ENCODE data around the gene ZMYND8.
"Not testable (repeated sequence)": the region's sequence is repeated elsewhere in the genome, so short reads cannot be mapped to it uniquely, and the experiment has no call there.

The ZMYND8 gene

GRCh38 chr20:47284373-47284772 lies 72.1 kb downstream of the ZMYND8 start:
- no peak for DNase-seq

- no peak for DNase-seq
Observed at GRCh38 chr20:47283411-47283810, 73.1 kb downstream of the ZMYND8 start.

- no peak for DNase-seq
Observed at GRCh38 chr20:47282864-47283263, 73.6 kb downstream of the ZMYND8 start.

GRCh38 chr20:47281376-47281775 lies 75.1 kb downstream of the ZMYND8 start:
- peak; percentile 66 for DNase-seq

GRCh38 chr20:47280668-47281067 lies 75.8 kb downstream of the ZMYND8 start:
- DNase-seq, result no peak

GRCh38 chr20:47280228-47280627 lies 76.3 kb downstream of the ZMYND8 start:
- no peak for DNase-seq

- no peak for DNase-seq
Observed at GRCh38 chr20:47278907-47279348, 77.6 kb downstream of the ZMYND8 start.

GRCh38 chr20:47277535-47277872 lies 79.0 kb downstream of the ZMYND8 start:
- DNase-seq, result not testable (repeated sequence)

GRCh38 chr20:47276851-47277534 lies 79.5 kb downstream of the ZMYND8 start:
- no peak for DNase-seq

- DNase-seq, result no peak
Observed at GRCh38 chr20:47276251-47276650, 80.2 kb downstream of the ZMYND8 start.

- no peak for DNase-seq
Observed at GRCh38 chr20:47275548-47275947, 81.0 kb downstream of the ZMYND8 start.

GRCh38 chr20:47274401-47275108 lies 81.9 kb downstream of the ZMYND8 start:
- DNase-seq, result no peak

- DNase-seq, result no peak
Observed at GRCh38 chr20:47273591-47274235, 82.8 kb downstream of the ZMYND8 start.

GRCh38 chr20:47272893-47273590 lies 83.5 kb downstream of the ZMYND8 start:
- peak; percentile 79 for DNase-seq

GRCh38 chr20:47271046-47271615 lies 85.4 kb downstream of the ZMYND8 start:
- DNase-seq, result no peak

- no peak for DNase-seq
Observed at GRCh38 chr20:47269309-47270165, 87.0 kb downstream of the ZMYND8 start.

GRCh38 chr20:47267621-47268020 lies 88.9 kb downstream of the ZMYND8 start:
- DNase-seq, result no peak

- DNase-seq, result no peak
Observed at GRCh38 chr20:47266847-47267515, 89.5 kb downstream of the ZMYND8 start.

GRCh38 chr20:47265984-47266383 lies 90.5 kb downstream of the ZMYND8 start:
- DNase-seq, result no peak

- DNase-seq, result no peak
Observed at GRCh38 chr20:47265214-47265613, 91.3 kb downstream of the ZMYND8 start.

GRCh38 chr20:47264137-47264769 lies 92.2 kb downstream of the ZMYND8 start:
- not testable (repeated sequence) for DNase-seq
